LNCaP clone FGC (cell line): ENCODE results near the gene STYK1.
A peak's percentile ranks its signal among the peaks of the same experiment; 100 is the strongest.

Experiments used
- DNase-seq: peaks from one replicate; pipeline ENCODE4 v3.0.0-alpha.2; 2011; ENCODE audit warnings: low read depth
- H3K4me3 ChIP-seq: 2 replicates; pipeline ENCODE4 v1.5.1; 2011; ENCODE audit warnings: mild to moderate bottlenecking, low read depth, low read length, control low read depth
- TF ChIP-seq, protein P1 (sequence below): IDR thresholded peaks from 2 replicates; pipeline ENCODE4 v1.5.1; 2012; ENCODE audit warnings: mild to moderate bottlenecking; ENCODE audit not compliant: control insufficient read depth, insufficient read depth; ENCODE audit errors: extremely low read depth

Gene STYK1

DNA sequence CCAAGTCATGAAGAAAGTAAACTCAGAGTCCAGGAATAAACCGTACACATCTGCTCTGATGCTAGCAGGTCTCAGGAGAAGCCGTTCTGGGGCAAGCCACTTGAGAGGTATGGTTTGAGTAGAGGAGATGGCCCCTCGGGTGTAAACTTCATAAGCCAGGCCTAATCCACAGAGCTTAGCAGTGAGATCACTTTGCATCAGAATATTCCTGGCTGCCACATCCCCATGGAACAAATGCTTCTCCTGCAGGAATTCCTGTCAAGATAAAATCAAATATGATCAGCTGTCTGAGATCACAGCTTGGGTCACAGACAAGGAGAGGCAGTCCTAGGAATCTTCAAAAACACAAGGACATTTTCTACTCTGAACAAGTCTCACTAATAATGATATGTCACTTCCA lies 49.2 kb downstream of the STYK1 start:
- no peak overlapping the region for H3K4me3 ChIP-seq
- TF ChIP-seq, protein P1, sequence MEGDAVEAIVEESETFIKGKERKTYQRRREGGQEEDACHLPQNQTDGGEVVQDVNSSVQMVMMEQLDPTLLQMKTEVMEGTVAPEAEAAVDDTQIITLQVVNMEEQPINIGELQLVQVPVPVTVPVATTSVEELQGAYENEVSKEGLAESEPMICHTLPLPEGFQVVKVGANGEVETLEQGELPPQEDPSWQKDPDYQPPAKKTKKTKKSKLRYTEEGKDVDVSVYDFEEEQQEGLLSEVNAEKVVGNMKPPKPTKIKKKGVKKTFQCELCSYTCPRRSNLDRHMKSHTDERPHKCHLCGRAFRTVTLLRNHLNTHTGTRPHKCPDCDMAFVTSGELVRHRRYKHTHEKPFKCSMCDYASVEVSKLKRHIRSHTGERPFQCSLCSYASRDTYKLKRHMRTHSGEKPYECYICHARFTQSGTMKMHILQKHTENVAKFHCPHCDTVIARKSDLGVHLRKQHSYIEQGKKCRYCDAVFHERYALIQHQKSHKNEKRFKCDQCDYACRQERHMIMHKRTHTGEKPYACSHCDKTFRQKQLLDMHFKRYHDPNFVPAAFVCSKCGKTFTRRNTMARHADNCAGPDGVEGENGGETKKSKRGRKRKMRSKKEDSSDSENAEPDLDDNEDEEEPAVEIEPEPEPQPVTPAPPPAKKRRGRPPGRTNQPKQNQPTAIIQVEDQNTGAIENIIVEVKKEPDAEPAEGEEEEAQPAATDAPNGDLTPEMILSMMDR = no peak
- no peak for DNase-seq

DNA sequence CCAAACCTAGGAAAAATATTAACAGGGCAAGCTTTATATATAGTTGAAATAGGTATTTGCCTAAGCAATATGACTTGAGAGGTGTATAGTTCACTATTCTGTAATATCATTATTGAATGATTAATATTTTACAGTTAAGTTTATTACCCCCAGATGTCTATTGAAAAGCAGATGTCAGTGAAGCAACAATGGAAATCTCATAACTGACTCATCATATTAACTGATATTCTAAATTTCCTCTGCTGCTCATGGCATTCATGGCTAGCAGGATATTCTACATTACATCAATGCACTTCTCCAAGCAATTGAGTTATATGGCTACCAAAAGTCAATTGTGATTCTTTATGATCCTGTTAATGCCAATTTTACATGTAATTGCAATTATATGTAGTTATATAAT lies 50.7 kb downstream of the STYK1 start:
- DNase-seq = no peak
- TF ChIP-seq, protein P1 = no peak
- no peak overlapping the region for H3K4me3 ChIP-seq

DNA sequence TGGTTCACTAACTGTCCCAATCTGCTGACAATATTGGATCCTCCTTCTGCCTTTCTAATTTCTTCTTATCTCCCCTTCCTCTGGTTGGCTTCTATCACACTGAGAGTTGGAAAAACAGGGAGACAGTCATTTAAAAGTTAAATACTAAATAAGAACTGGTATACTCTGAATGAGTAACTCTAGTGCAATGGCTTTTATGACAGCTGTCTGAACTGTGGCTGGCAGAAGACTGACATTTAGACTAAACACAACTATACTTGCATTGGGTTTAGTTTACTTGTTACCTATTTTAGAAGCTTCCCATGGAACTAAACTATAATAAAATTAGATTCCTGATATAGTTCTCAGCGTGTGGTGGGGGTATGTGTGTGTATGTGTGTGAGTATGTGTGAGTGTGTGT lies 52.6 kb downstream of the STYK1 start:
- no peak overlapping the region for H3K4me3 ChIP-seq
- TF ChIP-seq, protein P1 = no peak
- DNase-seq = no peak

DNA sequence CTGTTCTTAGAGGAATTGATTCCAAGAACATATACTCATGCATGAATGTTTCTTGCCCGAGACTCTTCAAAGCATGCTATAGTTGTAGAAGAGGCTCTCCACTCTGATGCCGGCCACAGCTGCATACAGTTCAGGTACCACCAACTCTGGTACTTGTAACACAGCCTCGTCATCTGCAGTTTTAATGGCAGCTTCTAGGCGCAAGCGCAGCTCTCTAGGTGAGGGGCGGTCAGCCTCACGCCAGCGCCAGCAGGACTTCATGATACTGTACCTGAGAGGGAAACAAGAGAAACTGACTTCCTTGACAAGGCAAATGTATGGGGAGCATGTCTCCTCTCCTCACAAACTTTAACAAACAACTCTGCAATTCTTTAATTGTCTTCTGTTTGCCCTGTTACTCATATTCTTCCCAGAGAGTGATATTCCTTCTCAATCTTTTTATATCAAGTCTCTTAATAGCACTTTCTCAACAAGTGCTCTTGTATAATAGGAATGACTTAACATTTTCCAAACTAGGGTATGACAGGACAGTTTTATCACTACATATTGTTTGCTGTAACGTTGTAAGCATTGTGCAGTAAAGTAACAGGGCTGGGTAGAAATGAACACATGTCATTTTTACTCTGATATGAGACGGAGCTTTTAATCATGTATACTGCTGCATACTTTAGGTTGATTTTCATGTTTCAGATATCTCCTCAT lies 53.6 kb downstream of the STYK1 start:
- no peak for DNase-seq
- TF ChIP-seq, protein P1 = no peak
- H3K4me3 ChIP-seq = no peak overlapping the region

DNA sequence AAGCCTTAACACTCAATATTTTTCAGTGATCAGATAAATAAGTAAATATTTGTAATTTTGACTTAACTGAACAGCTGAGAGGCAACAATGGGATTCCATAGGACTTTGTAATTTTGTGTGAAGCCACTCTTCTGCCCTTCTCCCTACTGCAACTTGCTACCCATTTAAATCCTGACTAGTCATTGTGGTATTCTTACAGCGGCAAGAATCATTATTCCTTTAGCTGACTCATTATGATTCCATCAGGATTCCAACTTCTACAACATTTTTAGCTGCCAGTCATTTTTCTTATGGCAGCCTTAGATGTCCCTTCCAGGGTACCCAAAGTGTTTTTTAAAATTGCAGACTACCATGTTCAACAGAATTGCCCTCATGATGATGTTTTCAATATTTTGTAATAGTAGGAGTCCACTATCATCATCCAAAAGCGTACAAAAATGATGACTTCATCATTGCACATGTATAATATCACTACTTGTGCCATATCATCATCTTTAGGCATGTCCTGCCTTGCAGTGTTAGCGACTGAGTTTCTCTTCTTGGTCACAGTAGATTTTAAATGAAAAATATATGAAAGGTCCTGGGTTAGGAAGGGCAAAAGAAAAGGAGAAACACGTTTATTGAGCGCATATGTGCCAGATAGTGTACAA lies 55.4 kb downstream of the STYK1 start:
- TF ChIP-seq, protein P1 = no peak
- H3K4me3 ChIP-seq = no peak overlapping the region
- no peak for DNase-seq

DNA sequence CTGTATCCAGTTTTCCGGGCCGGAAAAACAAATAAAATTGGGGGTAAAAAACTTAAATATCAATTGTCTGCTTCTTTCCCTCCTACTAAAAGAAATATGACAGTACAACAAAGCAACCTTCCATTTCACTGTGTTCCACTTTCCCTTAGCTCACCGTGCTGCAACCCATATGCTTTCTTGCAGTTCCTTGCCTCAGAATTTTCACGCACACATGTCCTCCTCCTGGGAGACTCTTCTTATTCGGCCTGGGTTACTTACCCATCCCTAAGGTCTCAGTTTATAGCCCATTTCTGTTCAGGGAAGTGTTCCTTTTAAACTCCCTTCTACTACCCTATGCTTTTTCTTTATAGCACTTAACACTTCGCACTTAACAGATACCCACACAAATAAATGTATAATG lies 56.0 kb downstream of the STYK1 start:
- H3K4me3 ChIP-seq = no peak overlapping the region
- TF ChIP-seq, protein P1 = no peak
- DNase-seq = no peak

DNA sequence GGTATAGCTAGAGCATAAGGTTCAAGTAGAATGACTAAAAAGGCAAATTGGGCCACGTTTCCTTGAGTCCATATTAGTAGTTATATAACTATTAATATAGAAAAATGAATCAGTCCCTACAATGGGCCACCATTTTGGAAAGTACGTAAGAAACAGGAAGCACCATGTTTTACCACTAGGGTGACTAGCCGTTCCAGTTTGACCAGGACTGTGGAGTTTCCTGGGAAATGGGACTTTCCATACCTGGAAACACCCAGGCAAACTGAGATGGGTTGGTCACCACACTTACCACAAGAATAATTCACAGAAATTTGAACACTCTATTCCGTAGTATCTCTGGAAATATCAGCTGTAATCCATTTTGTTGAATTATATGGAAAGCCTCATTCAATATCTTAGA lies 58.3 kb downstream of the STYK1 start:
- DNase-seq = peak; percentile 72
- TF ChIP-seq, protein P1 = 0 out of 2 replicates have a peak, but pooled peaks have one; percentile 4
- H3K4me3 ChIP-seq = no peak overlapping the region
